Measurements from ENCODE around the gene BAG3.

- no peak for TF ChIP-seq CTCF (IDR thresholded peaks at IDR 0.05 in 4 of 5, conservative IDR thresholded peaks at IDR 0.05 in 1 of 5)
- no peak for TF ChIP-seq POLR2A (IDR thresholded peaks at IDR 0.05)
These were observed 25.9 kb downstream of the BAG3 start for GRCh38 chr10:119677126-119677525.
